GM12878 (cell line): ENCODE results near the gene KRAS. TPM values are rescaled to one million over a fixed set of nuclear protein-coding genes. Genes with fewer than 3 reads are reported as not detected.

Experiments
- BACH1 ChIP-seq: fragments of 450-650 bp; IDR thresholded peaks from 2 replicates; pipeline ENCODE4 v1.6.1; 2017; ENCODE audit warnings: mild to moderate bottlenecking, borderline replicate concordance
- BHLHE40 ChIP-seq, 2 experiments: fragments of 450-650 bp in 1 of 2; IDR thresholded peaks; 2 replicates each; pipeline ENCODE4 v1.6.1; 2011 to 2017; ENCODE audit warnings: low read depth in 2 of 2, borderline replicate concordance in 1 of 2, improper control_type of control experiment in 1 of 2, low read length in 1 of 2, mild to moderate bottlenecking in 1 of 2
- CREB1 ChIP-seq: IDR thresholded peaks from 2 replicates; pipeline ENCODE4 v1.6.1; 2012; ENCODE audit warnings: low read depth, mild to moderate bottlenecking, inconsistent platforms
- FOXK2 ChIP-seq: fragments of 450-650 bp; IDR thresholded peaks from 2 replicates; pipeline ENCODE4 v1.6.1; 2017; ENCODE audit warnings: mild to moderate bottlenecking, moderate library complexity
- GABPA ChIP-seq: IDR thresholded peaks from 2 replicates; pipeline ENCODE4 v1.6.1; 2014; ENCODE audit warnings: antibody characterized with exemption, low read depth, mild to moderate bottlenecking, inconsistent platforms
- IKZF2 ChIP-seq, 2 experiments: fragments of 450-650 bp; IDR thresholded peaks; 2 replicates each; pipeline ENCODE4 v1.6.1; 2017; ENCODE audit warnings: mild to moderate bottlenecking in 2 of 2, moderate library complexity in 2 of 2
- MEF2A ChIP-seq: IDR thresholded peaks from 2 replicates; pipeline ENCODE4 v1.6.1; 2011; ENCODE audit warnings: low read depth, mild to moderate bottlenecking, low read length, moderate library complexity; ENCODE audit not compliant: insufficient read depth
- NFIC ChIP-seq: IDR thresholded peaks from 2 replicates; pipeline ENCODE4 v1.6.1; 2012; ENCODE audit warnings: low read depth, mild to moderate bottlenecking, inconsistent platforms, low read length, moderate library complexity
- RUNX3 ChIP-seq: IDR thresholded peaks from 2 replicates; pipeline ENCODE4 v1.6.1; 2012; ENCODE audit warnings: low read length, inconsistent platforms
- SMAD5 ChIP-seq: IDR thresholded peaks from 2 replicates; pipeline ENCODE4 v1.6.1; 2016; ENCODE audit warnings: antibody characterized with exemption, low read depth
- SMARCA5 ChIP-seq: fragments of 450-650 bp; IDR thresholded peaks from 2 replicates; pipeline ENCODE4 v1.6.1; 2017; ENCODE audit warnings: mild to moderate bottlenecking
- STAT3 ChIP-seq: IDR thresholded peaks from 2 replicates; pipeline ENCODE4 v1.6.1; 2011; ENCODE audit warnings: low read depth, low read length, improper control_type of control experiment
- TBL1XR1 ChIP-seq: IDR thresholded peaks from 2 replicates; pipeline ENCODE4 v1.6.1; 2012; ENCODE audit warnings: low read depth, low read length, improper control_type of control experiment
- ZNF384 ChIP-seq: IDR thresholded peaks from 2 replicates; pipeline ENCODE4 v1.6.1; 2012; ENCODE audit warnings: low read depth, mild to moderate bottlenecking, low read length, improper control_type of control experiment, borderline replicate concordance
- polyA plus RNA-seq, 11 experiments: library from polyadenylated mRNA; depleted of rRNA in 4 of 11; unstranded in 6 of 11; stranded (reverse) in 5 of 11; fragments of >200 nt; fragmentation: Nextera tagmentation in 4 of 11; fragmentation: Illumina TruSeq in 1 of 11; extraction: Ambion mirVana in 4 of 11; extraction: Trizol in 1 of 11; gene quantifications; 1 replicate in 1 of 11; 2 replicates in 10 of 11; pipeline versions ENCODE4 v1.2.1 to v1.2.3, GENCODE V29; 2011 to 2016; ENCODE audit warnings: inconsistent platforms in 2 of 11, missing spikeins in 2 of 11, low read depth in 1 of 11
- total RNA-seq, 4 experiments: library from RNA; depleted of rRNA in 3 of 4; stranded (reverse); fragments of >200 nt in 3 of 4; fragmentation: Illumina TruSeq in 1 of 4; extraction: Trizol in 1 of 4; gene quantifications; 2 replicates each; pipeline versions ENCODE4 v1.2.1 to v1.2.3, GENCODE V29; 2013 to 2021
- TF ChIP-seq, protein P1 (sequence below): IDR thresholded peaks from 2 replicates; pipeline ENCODE4 v1.6.1; 2012; ENCODE audit warnings: mild to moderate bottlenecking, low read depth, low read length
- TF ChIP-seq, protein P2 (sequence below): IDR thresholded peaks from 2 replicates; pipeline ENCODE4 v1.6.1; 2011; ENCODE audit warnings: borderline replicate concordance, low read depth, mild to moderate bottlenecking, moderate library complexity, low read length; ENCODE audit not compliant: insufficient read depth, poor library complexity, severe bottlenecking
- TF ChIP-seq, protein P3 (sequence below): fragments of 450-650 bp; IDR thresholded peaks from 2 replicates; pipeline ENCODE4 v1.6.1; 2018; ENCODE audit warnings: mild to moderate bottlenecking, low read depth, moderate library complexity; ENCODE audit not compliant: partially characterized antibody
- TF ChIP-seq, protein P4 (sequence below), 3 experiments: IDR thresholded peaks in 2 of 3; conservative IDR thresholded peaks in 1 of 3; 2 replicates each; pipeline ENCODE4 v1.5.1; 2011; ENCODE audit warnings: low read depth in 3 of 3, low read length in 3 of 3, mild to moderate bottlenecking in 3 of 3, control low read depth in 2 of 3, moderate library complexity in 2 of 3, inconsistent platforms in 1 of 3, mixed read lengths in 1 of 3; ENCODE audit not compliant: control insufficient read depth in 2 of 3, insufficient read depth in 1 of 3; ENCODE audit errors: extremely low read depth in 1 of 3

Gene KRAS
- total and polyA plus RNA-seq, 10 of the 15 experiments (the other 5 are each of a cell fraction or from before 2014, with no cell fraction given): 3.1 to 23.8 (median 8.0) TPM

DNA sequence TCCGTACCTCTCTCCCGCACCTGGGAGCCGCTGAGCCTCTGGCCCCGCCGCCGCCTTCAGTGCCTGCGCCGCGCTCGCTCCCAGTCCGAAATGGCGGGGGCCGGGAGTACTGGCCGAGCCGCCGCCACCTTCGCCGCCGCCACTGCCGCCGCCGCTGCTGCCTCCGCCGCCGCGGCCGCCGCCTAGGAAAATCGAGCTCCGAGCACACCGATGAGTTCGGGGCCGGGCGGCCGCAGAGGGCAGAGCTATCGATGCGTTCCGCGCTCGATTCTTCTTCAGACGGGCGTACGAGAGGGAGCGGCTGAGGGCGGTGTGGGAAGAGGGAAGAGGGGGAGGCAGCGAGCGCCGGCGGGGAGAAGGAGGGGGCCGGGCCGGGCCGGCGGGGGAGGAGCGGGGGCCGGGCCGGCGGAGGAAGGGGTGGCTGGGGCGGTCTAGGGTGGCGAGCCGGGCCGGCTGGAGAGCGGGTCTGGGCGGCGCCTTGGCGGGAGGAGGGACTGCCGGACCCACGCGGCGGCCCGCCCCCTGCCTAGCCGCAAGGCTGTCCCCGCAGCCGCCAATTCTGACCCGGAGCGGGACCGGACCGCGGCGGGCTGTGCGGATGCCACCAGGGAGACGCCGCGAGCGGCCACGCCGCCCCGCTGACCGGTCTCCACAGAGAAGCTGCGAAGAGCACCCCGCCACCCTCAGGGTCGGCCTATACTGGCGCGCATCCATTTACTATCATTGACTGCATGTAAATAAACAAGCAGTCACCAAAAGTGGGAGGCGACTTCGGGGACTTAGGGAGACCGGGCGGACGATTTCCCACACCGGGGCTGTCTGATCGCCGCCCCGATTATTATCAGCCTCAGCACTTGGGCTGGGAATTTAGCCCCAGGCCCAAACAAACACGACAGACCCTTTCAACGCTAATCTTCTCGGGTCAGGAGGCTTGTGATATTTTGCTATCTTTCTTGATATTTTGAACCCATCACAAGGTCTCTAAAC lies at the start of gene KRAS (continued):
- TF ChIP-seq, protein P1, sequence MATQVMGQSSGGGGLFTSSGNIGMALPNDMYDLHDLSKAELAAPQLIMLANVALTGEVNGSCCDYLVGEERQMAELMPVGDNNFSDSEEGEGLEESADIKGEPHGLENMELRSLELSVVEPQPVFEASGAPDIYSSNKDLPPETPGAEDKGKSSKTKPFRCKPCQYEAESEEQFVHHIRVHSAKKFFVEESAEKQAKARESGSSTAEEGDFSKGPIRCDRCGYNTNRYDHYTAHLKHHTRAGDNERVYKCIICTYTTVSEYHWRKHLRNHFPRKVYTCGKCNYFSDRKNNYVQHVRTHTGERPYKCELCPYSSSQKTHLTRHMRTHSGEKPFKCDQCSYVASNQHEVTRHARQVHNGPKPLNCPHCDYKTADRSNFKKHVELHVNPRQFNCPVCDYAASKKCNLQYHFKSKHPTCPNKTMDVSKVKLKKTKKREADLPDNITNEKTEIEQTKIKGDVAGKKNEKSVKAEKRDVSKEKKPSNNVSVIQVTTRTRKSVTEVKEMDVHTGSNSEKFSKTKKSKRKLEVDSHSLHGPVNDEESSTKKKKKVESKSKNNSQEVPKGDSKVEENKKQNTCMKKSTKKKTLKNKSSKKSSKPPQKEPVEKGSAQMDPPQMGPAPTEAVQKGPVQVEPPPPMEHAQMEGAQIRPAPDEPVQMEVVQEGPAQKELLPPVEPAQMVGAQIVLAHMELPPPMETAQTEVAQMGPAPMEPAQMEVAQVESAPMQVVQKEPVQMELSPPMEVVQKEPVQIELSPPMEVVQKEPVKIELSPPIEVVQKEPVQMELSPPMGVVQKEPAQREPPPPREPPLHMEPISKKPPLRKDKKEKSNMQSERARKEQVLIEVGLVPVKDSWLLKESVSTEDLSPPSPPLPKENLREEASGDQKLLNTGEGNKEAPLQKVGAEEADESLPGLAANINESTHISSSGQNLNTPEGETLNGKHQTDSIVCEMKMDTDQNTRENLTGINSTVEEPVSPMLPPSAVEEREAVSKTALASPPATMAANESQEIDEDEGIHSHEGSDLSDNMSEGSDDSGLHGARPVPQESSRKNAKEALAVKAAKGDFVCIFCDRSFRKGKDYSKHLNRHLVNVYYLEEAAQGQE: no peak
- TF ChIP-seq MEF2A (0 out of 2 replicates have a peak, but pooled peaks have one; percentile 37), SMARCA5 (peak; percentile 59), BACH1 (peak; percentile 52; the same call in 1 of the 2 replicates), TBL1XR1 (0 out of 2 replicates have a peak, but pooled peaks have one; percentile 12), ZNF384 (0 out of 2 replicates have a peak, but pooled peaks have one; percentile 5), IKZF2 (IDR thresholded peaks at IDR 0.05) (0 out of 4 replicates have a peak, but pooled peaks of 1 of the 2 experiments have one; percentile 33), FOXK2 (no peak; the same call in 1 of the 2 replicates), NFIC (no peak), CREB1 (peak; percentile 38; the same call in 1 of the 2 replicates), RUNX3 (peak; percentile 70), GABPA (no peak), SMAD5 (no peak), STAT3 (no peak), BHLHE40 (IDR thresholded peaks at IDR 0.05; ENCODE audit: borderline replicate concordance in 1 of 2, low read depth in 2 of 2, low read length in 1 of 2) (peak; percentile 65 to 66; a peak in 2 of 4 replicates)
- TF ChIP-seq, protein P2, sequence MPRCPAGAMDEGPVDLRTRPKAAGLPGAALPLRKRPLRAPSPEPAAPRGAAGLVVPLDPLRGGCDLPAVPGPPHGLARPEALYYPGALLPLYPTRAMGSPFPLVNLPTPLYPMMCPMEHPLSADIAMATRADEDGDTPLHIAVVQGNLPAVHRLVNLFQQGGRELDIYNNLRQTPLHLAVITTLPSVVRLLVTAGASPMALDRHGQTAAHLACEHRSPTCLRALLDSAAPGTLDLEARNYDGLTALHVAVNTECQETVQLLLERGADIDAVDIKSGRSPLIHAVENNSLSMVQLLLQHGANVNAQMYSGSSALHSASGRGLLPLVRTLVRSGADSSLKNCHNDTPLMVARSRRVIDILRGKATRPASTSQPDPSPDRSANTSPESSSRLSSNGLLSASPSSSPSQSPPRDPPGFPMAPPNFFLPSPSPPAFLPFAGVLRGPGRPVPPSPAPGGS: no peak
- TF ChIP-seq, protein P3, sequence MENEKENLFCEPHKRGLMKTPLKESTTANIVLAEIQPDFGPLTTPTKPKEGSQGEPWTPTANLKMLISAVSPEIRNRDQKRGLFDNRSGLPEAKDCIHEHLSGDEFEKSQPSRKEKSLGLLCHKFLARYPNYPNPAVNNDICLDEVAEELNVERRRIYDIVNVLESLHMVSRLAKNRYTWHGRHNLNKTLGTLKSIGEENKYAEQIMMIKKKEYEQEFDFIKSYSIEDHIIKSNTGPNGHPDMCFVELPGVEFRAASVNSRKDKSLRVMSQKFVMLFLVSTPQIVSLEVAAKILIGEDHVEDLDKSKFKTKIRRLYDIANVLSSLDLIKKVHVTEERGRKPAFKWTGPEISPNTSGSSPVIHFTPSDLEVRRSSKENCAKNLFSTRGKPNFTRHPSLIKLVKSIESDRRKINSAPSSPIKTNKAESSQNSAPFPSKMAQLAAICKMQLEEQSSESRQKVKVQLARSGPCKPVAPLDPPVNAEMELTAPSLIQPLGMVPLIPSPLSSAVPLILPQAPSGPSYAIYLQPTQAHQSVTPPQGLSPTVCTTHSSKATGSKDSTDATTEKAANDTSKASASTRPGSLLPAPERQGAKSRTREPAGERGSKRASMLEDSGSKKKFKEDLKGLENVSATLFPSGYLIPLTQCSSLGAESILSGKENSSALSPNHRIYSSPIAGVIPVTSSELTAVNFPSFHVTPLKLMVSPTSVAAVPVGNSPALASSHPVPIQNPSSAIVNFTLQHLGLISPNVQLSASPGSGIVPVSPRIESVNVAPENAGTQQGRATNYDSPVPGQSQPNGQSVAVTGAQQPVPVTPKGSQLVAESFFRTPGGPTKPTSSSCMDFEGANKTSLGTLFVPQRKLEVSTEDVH: no peak
- TF ChIP-seq, protein P4, sequence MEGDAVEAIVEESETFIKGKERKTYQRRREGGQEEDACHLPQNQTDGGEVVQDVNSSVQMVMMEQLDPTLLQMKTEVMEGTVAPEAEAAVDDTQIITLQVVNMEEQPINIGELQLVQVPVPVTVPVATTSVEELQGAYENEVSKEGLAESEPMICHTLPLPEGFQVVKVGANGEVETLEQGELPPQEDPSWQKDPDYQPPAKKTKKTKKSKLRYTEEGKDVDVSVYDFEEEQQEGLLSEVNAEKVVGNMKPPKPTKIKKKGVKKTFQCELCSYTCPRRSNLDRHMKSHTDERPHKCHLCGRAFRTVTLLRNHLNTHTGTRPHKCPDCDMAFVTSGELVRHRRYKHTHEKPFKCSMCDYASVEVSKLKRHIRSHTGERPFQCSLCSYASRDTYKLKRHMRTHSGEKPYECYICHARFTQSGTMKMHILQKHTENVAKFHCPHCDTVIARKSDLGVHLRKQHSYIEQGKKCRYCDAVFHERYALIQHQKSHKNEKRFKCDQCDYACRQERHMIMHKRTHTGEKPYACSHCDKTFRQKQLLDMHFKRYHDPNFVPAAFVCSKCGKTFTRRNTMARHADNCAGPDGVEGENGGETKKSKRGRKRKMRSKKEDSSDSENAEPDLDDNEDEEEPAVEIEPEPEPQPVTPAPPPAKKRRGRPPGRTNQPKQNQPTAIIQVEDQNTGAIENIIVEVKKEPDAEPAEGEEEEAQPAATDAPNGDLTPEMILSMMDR (IDR thresholded peaks at IDR 0.05 in 2 of 3, conservative IDR thresholded peaks at IDR 0.05 in 1 of 3; ENCODE audit: control insufficient read depth in 2 of 3, extremely low read depth in 1 of 3, insufficient read depth in 1 of 3, low read depth in 3 of 3, low read length in 3 of 3): no peak
